Measurements from ENCODE around the gene ARAP2. TPM values are rescaled to one million over a fixed set of nuclear protein-coding genes. Genes with fewer than 3 reads are reported as not detected.

Gene ARAP2
- 57.2 TPM for total RNA-seq
- long read RNA-seq, full-length matches to known transcripts: 2 of 33 reads
- long read RNA-seq, partial matches to known transcripts: 18 of 33 reads
- long read RNA-seq, other reads (novel, unspliced or antisense): 13 of 33 reads

GRCh38 chr4:36244257-36245082 is at the start of gene ARAP2:
TSS of gene ARAP2 (minus strand) at chr4:36244514. CDS start at chr4:36229486, 15,028 bp downstream.
- Histone ChIP-seq H3K4me3 (peak within 1 kb of the TSS; percentile 69), H3K27ac (peak within 1 kb of the TSS; percentile 90), H3K9me3 (no peaks in the 10 kb centered on the region), H3K36me3 (no peaks in the 10 kb centered on the region), H3K4me1 (peaks cover 6% of the 10 kb centered on the region), H3K27me3 (no peaks in the 10 kb centered on the region)
- DNase-seq (peak; percentile 91), ATAC-seq (peak; percentile 93)
- no peak for TF ChIP-seq CTCF (IDR thresholded peaks at IDR 0.05)
- intact Hi-C loops (cut with DNase I): no loop called here

- Histone ChIP-seq H3K4me3 (no peak overlapping the region), H3K9me3 (no peaks in the 10 kb centered on the region), H3K4me1 (no peaks in the 10 kb centered on the region), H3K36me3 (no peaks in the 10 kb centered on the region), H3K27me3 (no peaks in the 10 kb centered on the region), H3K27ac (no peak overlapping the region)
- DNase-seq (no peak), ATAC-seq (no peak)
- no peak for TF ChIP-seq CTCF (IDR thresholded peaks at IDR 0.05)
- intact Hi-C loops (cut with DNase I): no loop called here
Measured at GRCh38 chr4:36292556-36293188, 48.4 kb upstream of the ARAP2 start.

- intact Hi-C loops (cut with DNase I): no loop called here
- DNase-seq: no peak
- ATAC-seq: no peak
- Histone ChIP-seq H3K27ac (no peak overlapping the region), H3K9me3 (no peaks in the 10 kb centered on the region), H3K36me3 (no peaks in the 10 kb centered on the region), H3K27me3 (no peaks in the 10 kb centered on the region), H3K4me1 (no peaks in the 10 kb centered on the region), H3K4me3 (no peak overlapping the region)
- TF ChIP-seq CTCF (IDR thresholded peaks at IDR 0.05): no peak
Measured at GRCh38 chr4:36290641-36291040, 46.3 kb upstream of the ARAP2 start.

GRCh38 chr4:36288731-36289426 is 44.6 kb upstream of the ARAP2 start:
- no peak for TF ChIP-seq CTCF (IDR thresholded peaks at IDR 0.05)
- Histone ChIP-seq H3K4me1 (no peaks in the 10 kb centered on the region), H3K36me3 (no peaks in the 10 kb centered on the region), H3K27me3 (no peaks in the 10 kb centered on the region), H3K4me3 (no peak overlapping the region), H3K9me3 (no peaks in the 10 kb centered on the region), H3K27ac (no peak overlapping the region)
- no peak for DNase-seq
- intact Hi-C loops (cut with DNase I): no loop called here
- no peak for ATAC-seq

GRCh38 chr4:36286481-36286871 is 42.2 kb upstream of the ARAP2 start:
- no peak overlapping the region for H3K4me3 ChIP-seq
- ATAC-seq (no peak), DNase-seq (no peak)
- H3K36me3 ChIP-seq: no peaks in the 10 kb centered on the region
- H3K27ac ChIP-seq: no peak overlapping the region
- intact Hi-C loops (cut with DNase I): no loop called here
- H3K27me3 ChIP-seq: no peaks in the 10 kb centered on the region
- H3K4me1 ChIP-seq: no peaks in the 10 kb centered on the region
- H3K9me3 ChIP-seq: no peaks in the 10 kb centered on the region
- TF ChIP-seq CTCF (IDR thresholded peaks at IDR 0.05): no peak
